ENCODE results near the gene ELF2. TPM values are rescaled to one million over a fixed set of nuclear protein-coding genes. Genes with fewer than 3 reads are reported as not detected.
A peak's percentile ranks its signal among the peaks of the same experiment; 100 is the strongest.

Gene ELF2
- total and polyA plus RNA-seq, 2 experiments from 2014 or later, result 38.2 to 48.8 TPM

GRCh38 chr4:139054791-139055505, 122.1 kb downstream of the ELF2 start:
- Histone ChIP-seq H3K79me2 (replicated peaks; ENCODE audit: insufficient read depth) (0 out of 2 replicates have a peak, but pooled peaks cover 10% of the 10 kb centered on the region), H3K27ac (ENCODE audit: low read depth) (no peak overlapping the region), H3K9me2 (ENCODE audit: insufficient read depth) (no peaks in the 10 kb centered on the region), H4K20me1 (replicated peaks; ENCODE audit: insufficient read depth) (peaks cover 33% of the 10 kb centered on the region), H2AFZ (no peak overlapping the region), H3F3A (replicated peaks; ENCODE audit: low read depth) (no peaks in the 10 kb centered on the region), H3K36me3 (ENCODE audit: insufficient read depth) (peaks cover 15% of the 10 kb centered on the region; the same call in 1 of the 2 replicates), H3K4me2 (no peak overlapping the region), H3K27me3 (ENCODE audit: insufficient read depth) (no peaks in the 10 kb centered on the region), H3K4me1 (ENCODE audit: insufficient read depth) (peaks cover 12% of the 10 kb centered on the region; the same call in 1 of the 2 replicates), H3K4me3 (no peak overlapping the region)
- Mint-ChIP-seq H3K36me3 (ENCODE audit: low read depth) (peaks cover 17% of the 10 kb centered on the region), H3K27me3 (ENCODE audit: insufficient read depth, low read depth, poor library complexity) (peaks cover 2% of the 10 kb centered on the region), H3K27ac (peak overlapping the region; percentile 21; the same call in 1 of the 2 replicates), H3K4me1 (peaks cover 7% of the 10 kb centered on the region), H3K9me3 (no peaks in the 10 kb centered on the region), H3K4me3 (no peak overlapping the region)
- TF ChIP-seq EZH2phosphoT487 (IDR thresholded peaks at IDR 0.05; ENCODE audit: unreplicated experiment) (no peak), STAT1 (IDR thresholded peaks at IDR 0.05; ENCODE audit: unreplicated experiment) (no peak), ZNF331 (CRISPR knock-in tag; IDR thresholded peaks at IDR 0.05; ENCODE audit: low read depth) (no peak)
- ATAC-seq (no peak), DNase-seq (ENCODE audit: low spot score) (no peak)

GRCh38 chr4:139053909-139054308, 123.1 kb downstream of the ELF2 start:
- H3K4me2 ChIP-seq, result no peak overlapping the region
- no peak overlapping the region for H3K4me3 Mint-ChIP-seq
- H3K9me2 ChIP-seq (ENCODE audit: insufficient read depth), result no peaks in the 10 kb centered on the region
- TF ChIP-seq JUNB (IDR thresholded peaks at IDR 0.05; ENCODE audit: unreplicated experiment) (no peak), ZNF462 (CRISPR knock-in tag; IDR thresholded peaks at IDR 0.05) (no peak), ZNF114 (CRISPR knock-in tag; IDR thresholded peaks at IDR 0.05) (no peak), EZH2 (IDR thresholded peaks at IDR 0.05; ENCODE audit: low read depth, unreplicated experiment) (no peak), STAT1 (IDR thresholded peaks at IDR 0.05; ENCODE audit: unreplicated experiment) (no peak), CTCF (conservative IDR thresholded peaks at IDR 0.05; ENCODE audit: low read depth in 2 of 2) (no peak), NANOG (IDR thresholded peaks at IDR 0.05; ENCODE audit: borderline replicate concordance) (no peak), ETS1 (IDR thresholded peaks at IDR 0.05) (no peak), EZH2phosphoT487 (IDR thresholded peaks at IDR 0.05; ENCODE audit: unreplicated experiment) (no peak)
- H3K27me3 Mint-ChIP-seq (ENCODE audit: insufficient read depth, low read depth, poor library complexity), result peaks cover 4% of the 10 kb centered on the region
- no peaks in the 10 kb centered on the region for H3K27me3 ChIP-seq (ENCODE audit: insufficient read depth)
- no peaks in the 10 kb centered on the region for H3F3A ChIP-seq (replicated peaks; ENCODE audit: low read depth)
- peaks cover 10% of the 10 kb centered on the region for H3K4me1 Mint-ChIP-seq
- no peak overlapping the region for H3K27ac ChIP-seq (ENCODE audit: low read depth)
- H3K27ac Mint-ChIP-seq, result no peak overlapping the region
- H4K20me1 ChIP-seq (replicated peaks; ENCODE audit: insufficient read depth), result peaks cover 31% of the 10 kb centered on the region
- H3K4me3 ChIP-seq, result no peak overlapping the region
- DNase-seq (ENCODE audit: low spot score) (no peak), ATAC-seq (no peak)
- peaks cover 10% of the 10 kb centered on the region for H3K36me3 Mint-ChIP-seq (ENCODE audit: low read depth)
- no peaks in the 10 kb centered on the region for H3K9me3 Mint-ChIP-seq
- no peak overlapping the region for H2AFZ ChIP-seq
- peaks cover 6% of the 10 kb centered on the region; the same call in 1 of the 2 replicates for H3K36me3 ChIP-seq (ENCODE audit: insufficient read depth)
- 0 out of 2 replicates have a peak, but pooled peaks cover 11% of the 10 kb centered on the region for H3K79me2 ChIP-seq (replicated peaks; ENCODE audit: insufficient read depth)
- H3K4me1 ChIP-seq (ENCODE audit: insufficient read depth), result peaks cover 12% of the 10 kb centered on the region; the same call in 1 of the 2 replicates
